Natural killer cell treated with Interleukin-12 subunit alpha and Interleukin-12 subunit beta and Interleukin-15 and Interleukin-18, amount 100 ng/mL, for 72 hours (primary cell): ENCODE results near the gene SLC45A2. TPM values are rescaled to one million over a fixed set of nuclear protein-coding genes. Genes with fewer than 3 reads are reported as not detected.
A peak's percentile ranks its signal among the peaks of the same experiment; 100 is the strongest.
"Not testable (repeated sequence)": the region's sequence is repeated elsewhere in the genome, so short reads cannot be mapped to it uniquely, and the experiment has no call there.

ENCODE experiments used
- ATAC-seq, 2 donors: fragments of 150-1000 bp; cut with Tn5 transposase in 1 of 2; sonication (Bioruptor Pico), chemical (Tn5 transposase) in 1 of 2; 2 replicates each; pipeline ENCODE4 v1.10.0; 2021
- DNase-seq: peaks from one replicate; pipeline ENCODE4 v3.0.0; 2022; ENCODE audit warnings: low spot score
- H3K27ac Mint-ChIP-seq, 2 donors: 1 replicate in 1 of 2; 2 replicates in 1 of 2; pipeline ENCODE4 v1.8.0; 2022; ENCODE audit warnings: mixed read lengths in 2 of 2, mild to moderate bottlenecking in 1 of 2, moderate library complexity in 1 of 2
- H3K27me3 Mint-ChIP-seq, 2 donors: 1 replicate in 1 of 2; 2 replicates in 1 of 2; pipeline ENCODE4 v1.8.0; 2022; ENCODE audit warnings: mixed read lengths in 2 of 2
- H3K36me3 Mint-ChIP-seq: one replicate; pipeline ENCODE4 v1.8.0; 2022; ENCODE audit warnings: mixed read lengths
- H3K4me1 Mint-ChIP-seq, 2 donors: 1 replicate in 1 of 2; 2 replicates in 1 of 2; pipeline ENCODE4 v1.8.0; 2022; ENCODE audit warnings: low read depth in 2 of 2, mixed read lengths in 2 of 2, mild to moderate bottlenecking in 1 of 2
- H3K4me3 Mint-ChIP-seq: one replicate; pipeline ENCODE4 v1.8.0; 2022; ENCODE audit warnings: mixed read lengths
- H3K9me3 Mint-ChIP-seq: 2 replicates; pipeline ENCODE4 v1.8.0; 2022; ENCODE audit warnings: mixed read lengths
- total RNA-seq, 2 donors: library from RNA; stranded (reverse); gene quantifications; one replicate each; pipeline ENCODE4 v1.2.3, GENCODE V29; 2022

SLC45A2 gene
- under 1 TPM in 1 of 2 donors, not detected in 1; 0.56 TPM for total RNA-seq

GRCh38 chr5:33984671-33985124 is at the start of gene SLC45A2:
Gene SLC45A2 (minus strand): TSS chr5:33984693. CDS start chr5:33984583, 110 bp downstream.
- Mint-ChIP-seq H3K27ac (no peak within 1 kb of the TSS), H3K4me3 (no peak within 1 kb of the TSS), H3K9me3 (no peaks in the 10 kb centered on the region), H3K27me3 (no peaks in the 10 kb centered on the region), H3K36me3 (peaks cover 8% of the 10 kb centered on the region), H3K4me1 (no peaks in the 10 kb centered on the region)
- no peak for ATAC-seq
- DNase-seq, result no peak

GRCh38 chr5:34031966-34032365 is 47.5 kb upstream of the SLC45A2 start:
- no peaks in the 10 kb centered on the region for H3K27me3 Mint-ChIP-seq
- H3K36me3 Mint-ChIP-seq, result peaks cover 8% of the 10 kb centered on the region
- H3K4me3 Mint-ChIP-seq, result no peak overlapping the region
- H3K4me1 Mint-ChIP-seq, result peaks cover 0 to 9% of the 10 kb centered on the region in 2 donors
- DNase-seq (no peak), ATAC-seq (no peak)
- H3K27ac Mint-ChIP-seq, result no peak overlapping the region
- no peaks in the 10 kb centered on the region for H3K9me3 Mint-ChIP-seq

- DNase-seq (no peak), ATAC-seq (no peak)
- Mint-ChIP-seq H3K36me3 (peaks cover 8% of the 10 kb centered on the region), H3K4me3 (no peak overlapping the region), H3K9me3 (no peaks in the 10 kb centered on the region), H3K27ac (no peak overlapping the region), H3K4me1 (peaks cover 0 to 9% of the 10 kb centered on the region in 2 donors), H3K27me3 (no peaks in the 10 kb centered on the region)
Observed at GRCh38 chr5:34031117-34031516, 46.6 kb upstream of the SLC45A2 start.

GRCh38 chr5:34030585-34030984 is 46.1 kb upstream of the SLC45A2 start:
- not testable (repeated sequence) for H3K4me3 Mint-ChIP-seq, H3K9me3 Mint-ChIP-seq, ATAC-seq, H3K4me1 Mint-ChIP-seq, H3K36me3 Mint-ChIP-seq, H3K27ac Mint-ChIP-seq, H3K27me3 Mint-ChIP-seq, DNase-seq

GRCh38 chr5:34030048-34030447 is 45.6 kb upstream of the SLC45A2 start:
- ATAC-seq (no peak), DNase-seq (no peak)
- Mint-ChIP-seq H3K4me3 (no peak overlapping the region), H3K27me3 (no peaks in the 10 kb centered on the region), H3K9me3 (no peaks in the 10 kb centered on the region), H3K27ac (no peak overlapping the region), H3K4me1 (peaks cover 0 to 5% of the 10 kb centered on the region in 2 donors), H3K36me3 (peaks cover 8% of the 10 kb centered on the region)

- DNase-seq (no peak), ATAC-seq (no peak)
- Mint-ChIP-seq H3K27me3 (no peaks in the 10 kb centered on the region), H3K4me3 (no peak overlapping the region), H3K4me1 (peaks cover 2 to 5% of the 10 kb centered on the region in 2 donors), H3K36me3 (peaks cover 4% of the 10 kb centered on the region), H3K9me3 (no peaks in the 10 kb centered on the region), H3K27ac (no peak overlapping the region)
Observed at GRCh38 chr5:34028349-34028748, 43.9 kb upstream of the SLC45A2 start.

- Mint-ChIP-seq H3K27ac (no peak overlapping the region), H3K36me3 (peaks cover 4% of the 10 kb centered on the region), H3K27me3 (no peaks in the 10 kb centered on the region), H3K4me3 (no peak overlapping the region), H3K9me3 (no peaks in the 10 kb centered on the region), H3K4me1 (peaks cover 18 to 20% of the 10 kb centered on the region in 2 donors)
- no peak for DNase-seq
- ATAC-seq, result no peak
Observed at GRCh38 chr5:34026089-34026761, 41.7 kb upstream of the SLC45A2 start.

- Mint-ChIP-seq H3K27ac (peak overlapping the region; percentile 78 to 90), H3K27me3 (no peaks in the 10 kb centered on the region), H3K9me3 (no peaks in the 10 kb centered on the region), H3K4me1 (peaks cover 19 to 24% of the 10 kb centered on the region in 2 donors), H3K36me3 (no peaks in the 10 kb centered on the region), H3K4me3 (peak overlapping the region; percentile 46)
- ATAC-seq, result peak; percentile 81 to 92
- DNase-seq, result no peak
Observed at GRCh38 chr5:34022121-34022705, 37.7 kb upstream of the SLC45A2 start.

- Mint-ChIP-seq H3K36me3 (no peaks in the 10 kb centered on the region), H3K4me1 (peaks cover 19 to 24% of the 10 kb centered on the region in 2 donors), H3K4me3 (peak overlapping the region; percentile 46), H3K27ac (peak overlapping the region; percentile 78 to 90), H3K9me3 (no peaks in the 10 kb centered on the region), H3K27me3 (no peaks in the 10 kb centered on the region)
- DNase-seq, result no peak
- ATAC-seq, result no peak
Observed at GRCh38 chr5:34021334-34021733, 36.8 kb upstream of the SLC45A2 start.

- DNase-seq (no peak), ATAC-seq (no peak)
- Mint-ChIP-seq H3K36me3 (no peaks in the 10 kb centered on the region), H3K4me3 (peak overlapping the region; percentile 46), H3K4me1 (peaks cover 19 to 24% of the 10 kb centered on the region in 2 donors), H3K9me3 (no peaks in the 10 kb centered on the region), H3K27me3 (no peaks in the 10 kb centered on the region), H3K27ac (peak overlapping the region; percentile 78 to 90)
Observed at GRCh38 chr5:34020726-34021125, 36.2 kb upstream of the SLC45A2 start.

- ATAC-seq (no peak), DNase-seq (no peak)
- H3K27me3 Mint-ChIP-seq, result no peaks in the 10 kb centered on the region
- peaks cover 4% of the 10 kb centered on the region for H3K9me3 Mint-ChIP-seq
- H3K4me1 Mint-ChIP-seq, result peaks cover 14 to 15% of the 10 kb centered on the region in 2 donors
- H3K4me3 Mint-ChIP-seq, result no peak overlapping the region
- no peaks in the 10 kb centered on the region for H3K36me3 Mint-ChIP-seq
- no peak overlapping the region for H3K27ac Mint-ChIP-seq
Observed at GRCh38 chr5:34017254-34017653, 32.8 kb upstream of the SLC45A2 start.

GRCh38 chr5:34016750-34017149 is 32.3 kb upstream of the SLC45A2 start:
- Mint-ChIP-seq H3K9me3 (peaks cover 4% of the 10 kb centered on the region), H3K4me3 (no peak overlapping the region), H3K27me3 (no peaks in the 10 kb centered on the region), H3K4me1 (peaks cover 9% of the 10 kb centered on the region in 2 donors), H3K27ac (no peak overlapping the region), H3K36me3 (no peaks in the 10 kb centered on the region)
- no peak for DNase-seq
- no peak for ATAC-seq

- H3K36me3 Mint-ChIP-seq, result no peaks in the 10 kb centered on the region
- ATAC-seq, result no peak
- no peak overlapping the region for H3K27ac Mint-ChIP-seq
- no peak for DNase-seq
- H3K9me3 Mint-ChIP-seq, result peaks cover 4% of the 10 kb centered on the region
- no peak overlapping the region for H3K4me3 Mint-ChIP-seq
- no peaks in the 10 kb centered on the region for H3K27me3 Mint-ChIP-seq
- H3K4me1 Mint-ChIP-seq, result peaks cover 4% of the 10 kb centered on the region in 2 donors
Observed at GRCh38 chr5:34016222-34016621, 31.7 kb upstream of the SLC45A2 start.

- no peak overlapping the region for H3K4me3 Mint-ChIP-seq
- ATAC-seq (peak in 1 of 2 donors; percentile 54), DNase-seq (no peak)
- H3K36me3 Mint-ChIP-seq, result no peaks in the 10 kb centered on the region
- no peak overlapping the region for H3K27ac Mint-ChIP-seq
- H3K9me3 Mint-ChIP-seq, result peaks cover 4% of the 10 kb centered on the region
- no peaks in the 10 kb centered on the region for H3K27me3 Mint-ChIP-seq
- H3K4me1 Mint-ChIP-seq, result no peaks in the 10 kb centered on the region
Observed at GRCh38 chr5:34015120-34015822, 30.8 kb upstream of the SLC45A2 start.
